HG03064 (cell line): ENCODE data around the gene SYCP1.
"Not testable (repeated sequence)": the region's sequence is repeated elsewhere in the genome, so short reads cannot be mapped to it uniquely, and the experiment has no call there.

Source experiments
- ATAC-seq: cut with Tn5 transposase; IDR thresholded peaks from one replicate; pipeline ENCODE4 v1.9.1; 2021; ENCODE audit warnings: low read depth; ENCODE audit not compliant: unreplicated experiment

The SYCP1 gene

GRCh38 chr1:114854693-114855320 lies at the start of gene SYCP1:
Gene SYCP1, plus strand, starts transcription at chr1:114854863. Its CDS starts 602 bp downstream, at chr1:114855465.
- ATAC-seq, result no peak

GRCh38 chr1:114819869-114820268 lies 34.8 kb upstream of the SYCP1 start:
- ATAC-seq, result no peak

- ATAC-seq, result no peak
These were observed 34.3 kb upstream of the SYCP1 start for GRCh38 chr1:114820392-114820791.

- no peak for ATAC-seq
These were observed 32.7 kb upstream of the SYCP1 start for GRCh38 chr1:114821978-114822377.

GRCh38 chr1:114828251-114828650 lies 26.4 kb upstream of the SYCP1 start:
- ATAC-seq, result no peak

GRCh38 chr1:114830075-114830474 lies 24.6 kb upstream of the SYCP1 start:
- ATAC-seq, result not testable (repeated sequence)

- no peak for ATAC-seq
These were observed 23.2 kb upstream of the SYCP1 start for GRCh38 chr1:114831276-114831994.

- ATAC-seq, result no peak
These were observed 22.6 kb upstream of the SYCP1 start for GRCh38 chr1:114832057-114832456.

GRCh38 chr1:114833421-114833820 lies 21.2 kb upstream of the SYCP1 start:
- ATAC-seq, result no peak

- ATAC-seq, result no peak
These were observed 10.4 kb upstream of the SYCP1 start for GRCh38 chr1:114844270-114844669.

GRCh38 chr1:114853584-114853983 lies 1.1 kb upstream of the SYCP1 start:
- no peak for ATAC-seq

- ATAC-seq, result no peak
These were observed 6.7 kb downstream of the SYCP1 start for GRCh38 chr1:114861384-114861783.

- ATAC-seq, result no peak
These were observed 37.7 kb downstream of the SYCP1 start for GRCh38 chr1:114892194-114892918.

- ATAC-seq, result no peak
These were observed 42.1 kb downstream of the SYCP1 start for GRCh38 chr1:114896795-114897194.

GRCh38 chr1:114901814-114902213 lies 47.2 kb downstream of the SYCP1 start:
- no peak for ATAC-seq

- ATAC-seq, result no peak
These were observed 47.7 kb downstream of the SYCP1 start for GRCh38 chr1:114902343-114902742.

- no peak for ATAC-seq
These were observed 48.8 kb downstream of the SYCP1 start for GRCh38 chr1:114903480-114903879.

GRCh38 chr1:114915720-114916119 lies 61.1 kb downstream of the SYCP1 start:
- ATAC-seq, result not testable (repeated sequence)

GRCh38 chr1:114926607-114927006 lies 71.9 kb downstream of the SYCP1 start:
- no peak for ATAC-seq

- ATAC-seq, result no peak
These were observed 72.7 kb downstream of the SYCP1 start for GRCh38 chr1:114927401-114927800.

GRCh38 chr1:114956570-114956969 lies 101.9 kb downstream of the SYCP1 start:
- no peak for ATAC-seq

- no peak for ATAC-seq
These were observed 104.8 kb downstream of the SYCP1 start for GRCh38 chr1:114959423-114959822.
